ENCODE measurements around the gene NCBP2.

Gene NCBP2

DNA sequence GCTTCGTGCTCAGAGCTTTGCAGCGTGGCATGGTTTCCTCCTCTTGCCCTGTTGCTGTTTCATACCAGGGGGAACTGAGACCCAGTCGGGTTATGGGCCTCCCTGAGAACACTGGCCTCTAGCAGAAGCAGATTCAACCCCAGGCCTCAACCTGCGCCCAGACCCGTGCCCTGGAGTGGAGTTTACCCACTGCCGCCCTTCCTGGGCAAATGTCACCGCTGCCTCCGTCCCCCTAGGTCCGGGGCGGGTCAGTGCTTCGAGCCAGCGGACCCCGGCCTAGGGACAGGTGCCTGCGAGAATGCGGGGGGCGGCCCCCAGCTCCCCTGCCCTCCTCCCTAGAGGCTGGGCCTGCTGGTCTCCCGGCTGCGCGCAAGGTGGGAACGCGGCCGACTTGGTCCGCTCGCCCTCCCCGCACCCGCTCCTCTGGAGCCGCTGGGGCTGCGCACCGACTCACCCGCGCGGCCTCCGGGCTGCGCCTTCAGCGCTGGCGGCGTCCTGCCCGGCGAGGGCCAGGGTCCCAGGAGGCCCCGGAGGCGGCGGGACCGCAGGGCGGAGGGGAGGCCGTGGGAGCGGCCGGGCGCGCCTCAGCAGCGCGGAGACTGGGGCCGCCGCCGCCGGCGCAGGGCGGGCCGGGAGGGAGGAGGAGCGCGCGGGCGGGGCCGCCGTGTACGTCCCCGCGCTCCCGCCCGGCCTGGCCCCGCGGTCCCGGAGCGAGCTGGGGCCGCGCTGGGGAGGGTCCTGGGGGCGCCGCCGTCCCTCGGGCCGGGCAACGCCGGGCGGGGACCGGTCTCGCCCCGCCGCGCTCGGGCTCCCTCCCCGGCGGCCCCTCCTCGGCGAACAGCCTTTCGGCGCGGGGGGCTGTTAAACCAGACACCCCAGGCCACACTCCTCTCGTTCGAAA is 26.2 kb upstream of the NCBP2 start, which contains the start of gene PIGZ:
Gene PIGZ (minus strand): TSS at position 601 of the 901 bp plus-strand sequence. CDS start 16,802 bp downstream, outside the sequence.
- no peak for DNase-seq (ENCODE audit: extremely low read depth, low read depth)
- TF ChIP-seq, protein P1, sequence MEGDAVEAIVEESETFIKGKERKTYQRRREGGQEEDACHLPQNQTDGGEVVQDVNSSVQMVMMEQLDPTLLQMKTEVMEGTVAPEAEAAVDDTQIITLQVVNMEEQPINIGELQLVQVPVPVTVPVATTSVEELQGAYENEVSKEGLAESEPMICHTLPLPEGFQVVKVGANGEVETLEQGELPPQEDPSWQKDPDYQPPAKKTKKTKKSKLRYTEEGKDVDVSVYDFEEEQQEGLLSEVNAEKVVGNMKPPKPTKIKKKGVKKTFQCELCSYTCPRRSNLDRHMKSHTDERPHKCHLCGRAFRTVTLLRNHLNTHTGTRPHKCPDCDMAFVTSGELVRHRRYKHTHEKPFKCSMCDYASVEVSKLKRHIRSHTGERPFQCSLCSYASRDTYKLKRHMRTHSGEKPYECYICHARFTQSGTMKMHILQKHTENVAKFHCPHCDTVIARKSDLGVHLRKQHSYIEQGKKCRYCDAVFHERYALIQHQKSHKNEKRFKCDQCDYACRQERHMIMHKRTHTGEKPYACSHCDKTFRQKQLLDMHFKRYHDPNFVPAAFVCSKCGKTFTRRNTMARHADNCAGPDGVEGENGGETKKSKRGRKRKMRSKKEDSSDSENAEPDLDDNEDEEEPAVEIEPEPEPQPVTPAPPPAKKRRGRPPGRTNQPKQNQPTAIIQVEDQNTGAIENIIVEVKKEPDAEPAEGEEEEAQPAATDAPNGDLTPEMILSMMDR (IDR thresholded peaks at IDR 0.05; ENCODE audit: low read depth, low read length, missing control alignments): no peak
- H3K4me3 ChIP-seq (replicated peaks; ENCODE audit: low read depth, low read length): peak within 1 kb of the TSS; percentile 54

DNA sequence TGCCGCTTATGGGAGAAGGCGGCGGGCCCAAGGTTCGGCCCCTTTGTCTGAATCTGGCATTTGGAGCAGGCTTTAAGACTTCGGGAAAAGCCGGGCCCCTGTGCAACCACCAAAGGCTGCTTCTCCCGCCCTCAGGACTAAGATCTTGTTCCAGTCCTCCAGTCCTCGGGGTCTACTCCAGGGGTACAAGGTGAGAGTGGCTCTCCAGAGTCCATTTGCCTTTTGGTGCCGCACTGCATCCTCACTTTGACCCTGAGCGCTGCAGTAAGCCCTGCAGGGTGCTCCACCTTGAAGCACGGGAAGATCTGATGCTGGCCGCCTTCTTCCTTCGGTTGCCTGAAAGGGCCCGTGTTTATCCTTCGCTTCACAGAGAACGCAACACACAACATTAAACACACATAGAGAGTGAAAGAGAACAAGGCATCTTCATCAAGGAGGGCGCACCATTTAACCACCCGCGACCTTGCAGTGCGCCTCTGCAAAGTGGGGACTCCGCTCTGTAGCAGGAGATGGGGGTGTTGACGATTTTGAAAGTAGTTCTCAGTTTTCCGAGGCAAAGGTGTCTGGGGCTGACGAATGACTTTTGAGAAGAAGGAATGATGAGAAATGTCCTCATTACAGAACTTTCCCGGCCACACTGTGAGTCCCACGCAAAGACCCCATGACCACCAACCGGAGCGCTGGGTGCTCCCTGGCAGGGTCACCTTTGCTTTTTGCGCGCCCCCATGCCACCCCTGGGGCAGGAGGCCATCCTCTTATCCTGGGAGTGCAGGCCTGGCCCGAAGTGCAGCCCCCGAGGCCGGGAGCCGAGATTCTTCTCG is 25.3 kb upstream of the NCBP2 start:
- DNase-seq (ENCODE audit: extremely low read depth, low read depth): no peak
- peak overlapping the region; percentile 54 for H3K4me3 ChIP-seq (replicated peaks; ENCODE audit: low read depth, low read length)
- TF ChIP-seq, protein P1 (IDR thresholded peaks at IDR 0.05; ENCODE audit: low read depth, low read length, missing control alignments): no peak

DNA sequence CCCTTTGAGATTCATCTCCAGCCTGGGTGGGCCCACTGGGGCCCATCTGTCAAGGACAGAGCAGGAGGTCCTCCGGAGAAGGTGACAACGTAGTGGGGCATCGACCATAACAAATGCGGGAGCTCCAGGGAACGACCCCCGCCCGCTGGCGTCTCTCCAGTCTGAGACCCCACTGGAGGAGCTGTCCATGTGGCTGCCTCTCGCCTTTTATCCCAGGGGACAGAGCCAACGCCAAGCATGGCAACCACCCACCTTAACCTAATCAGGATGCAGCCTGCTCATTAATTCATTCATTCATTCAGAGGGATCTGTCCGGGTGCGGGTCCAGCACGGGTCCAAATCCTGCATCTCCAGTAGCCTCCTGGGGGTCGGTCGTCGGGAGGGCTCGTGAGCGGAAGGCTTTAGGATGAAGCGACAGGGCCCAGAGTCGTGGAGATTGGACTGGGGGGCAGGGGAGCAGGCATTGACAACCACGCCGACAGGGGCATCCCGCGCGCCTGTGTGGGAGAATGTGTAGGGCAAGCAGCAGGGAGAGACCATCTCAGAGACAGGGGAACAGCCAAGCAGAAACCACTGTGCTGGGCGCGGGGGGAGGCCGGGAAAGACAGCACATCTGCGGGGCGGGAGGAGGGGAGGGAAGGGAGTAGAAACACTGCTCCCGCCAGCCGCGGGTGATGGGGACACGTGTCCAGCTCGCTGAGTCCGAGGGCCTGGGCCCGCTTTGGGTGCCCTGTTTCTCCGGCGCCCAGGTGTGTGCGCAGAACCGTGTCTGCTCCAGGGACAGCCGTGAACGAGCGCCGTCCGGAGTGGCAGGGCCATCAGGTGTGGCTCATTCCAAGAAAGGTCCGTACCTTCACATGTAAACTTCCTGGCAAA is 24.4 kb upstream of the NCBP2 start:
- H3K4me3 ChIP-seq (replicated peaks; ENCODE audit: low read depth, low read length): no peak overlapping the region
- TF ChIP-seq, protein P1 (IDR thresholded peaks at IDR 0.05; ENCODE audit: low read depth, low read length, missing control alignments): no peak
- no peak for DNase-seq (ENCODE audit: extremely low read depth, low read depth)

DNA sequence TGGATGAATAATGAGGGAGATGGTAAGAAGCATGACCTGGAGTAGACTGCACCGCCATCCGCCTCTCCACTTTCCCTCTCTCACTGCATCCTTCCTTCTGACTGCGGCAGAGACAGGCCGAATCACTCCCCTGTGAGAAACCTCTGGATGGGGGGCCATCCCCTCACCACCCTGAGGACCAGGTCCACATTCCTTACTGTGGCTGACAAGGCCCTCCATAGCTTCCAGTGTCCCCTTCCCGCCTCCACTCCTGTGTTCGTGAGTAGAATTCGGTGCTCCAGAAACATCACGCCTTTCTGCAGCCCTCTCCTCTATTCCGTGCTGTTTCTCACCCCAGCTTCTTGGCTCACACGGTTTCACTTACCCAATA is 23.5 kb upstream of the NCBP2 start:
- no peak overlapping the region for H3K4me3 ChIP-seq (replicated peaks; ENCODE audit: low read depth, low read length)
- TF ChIP-seq, protein P1 (IDR thresholded peaks at IDR 0.05; ENCODE audit: low read depth, low read length, missing control alignments): no peak
- no peak for DNase-seq (ENCODE audit: extremely low read depth, low read depth)

DNA sequence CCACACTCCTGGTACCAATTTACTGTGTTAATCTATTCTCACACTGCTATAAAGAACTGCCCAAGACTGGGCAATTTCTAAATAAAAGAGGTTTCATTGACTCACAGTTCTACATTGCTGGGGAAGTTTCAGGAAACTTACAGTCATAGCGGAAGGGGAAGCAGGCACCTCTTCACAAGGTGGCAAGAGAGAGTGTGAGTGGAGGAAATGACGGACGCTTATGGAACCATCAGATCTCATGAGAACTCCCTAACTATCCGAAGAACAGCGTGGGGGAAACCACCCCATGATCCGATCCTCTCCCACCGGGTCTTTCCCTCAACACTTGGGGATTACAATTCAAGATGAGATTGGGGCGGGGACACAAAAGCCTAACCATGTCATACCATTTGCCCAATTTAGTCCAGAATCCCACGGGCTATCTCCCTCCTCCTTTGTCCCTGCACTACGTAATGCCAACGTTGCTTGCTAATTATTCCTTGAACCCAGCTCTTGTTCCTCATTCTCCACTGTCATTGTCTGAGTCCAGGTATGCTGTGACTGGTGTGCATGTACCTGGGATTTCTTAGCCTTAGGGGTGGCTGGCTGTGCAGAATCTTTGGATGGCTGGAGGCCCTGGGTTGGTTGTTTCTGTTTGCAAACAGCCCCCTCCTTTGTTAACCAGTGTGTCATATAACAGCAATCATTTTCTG is 22.9 kb upstream of the NCBP2 start:
- no peak for DNase-seq (ENCODE audit: extremely low read depth, low read depth)
- TF ChIP-seq, protein P1 (IDR thresholded peaks at IDR 0.05; ENCODE audit: low read depth, low read length, missing control alignments): no peak
- no peak overlapping the region for H3K4me3 ChIP-seq (replicated peaks; ENCODE audit: low read depth, low read length)

DNA sequence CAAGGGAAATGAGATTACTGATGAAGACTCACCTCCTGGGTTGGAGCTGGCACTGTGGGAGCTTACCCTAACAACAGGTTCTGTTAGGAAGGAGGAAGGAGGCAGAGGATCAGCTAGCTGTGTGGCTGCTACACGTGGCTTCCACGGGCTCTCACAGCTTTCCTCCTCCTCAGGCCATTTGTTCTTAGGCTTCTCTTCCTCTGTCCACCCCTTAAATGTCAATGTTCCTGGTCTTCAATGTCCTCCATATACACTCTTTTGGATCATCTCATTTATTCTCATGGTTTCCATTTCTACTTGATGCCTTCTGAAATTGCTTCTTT is 21.3 kb upstream of the NCBP2 start:
- no peak for DNase-seq (ENCODE audit: extremely low read depth, low read depth)
- TF ChIP-seq, protein P1 (IDR thresholded peaks at IDR 0.05; ENCODE audit: low read depth, low read length, missing control alignments): no peak
- H3K4me3 ChIP-seq (replicated peaks; ENCODE audit: low read depth, low read length): no peak overlapping the region
